ENCODE measurements around the gene SGMS1. TPM values are rescaled to one million over a fixed set of nuclear protein-coding genes. Genes with fewer than 3 reads are reported as not detected.

SGMS1 gene
- polyA plus RNA-seq, 1 donor (not counting 4 experiments of a cell fraction or from before 2014, with no cell fraction given) = 18.3 TPM

DNA sequence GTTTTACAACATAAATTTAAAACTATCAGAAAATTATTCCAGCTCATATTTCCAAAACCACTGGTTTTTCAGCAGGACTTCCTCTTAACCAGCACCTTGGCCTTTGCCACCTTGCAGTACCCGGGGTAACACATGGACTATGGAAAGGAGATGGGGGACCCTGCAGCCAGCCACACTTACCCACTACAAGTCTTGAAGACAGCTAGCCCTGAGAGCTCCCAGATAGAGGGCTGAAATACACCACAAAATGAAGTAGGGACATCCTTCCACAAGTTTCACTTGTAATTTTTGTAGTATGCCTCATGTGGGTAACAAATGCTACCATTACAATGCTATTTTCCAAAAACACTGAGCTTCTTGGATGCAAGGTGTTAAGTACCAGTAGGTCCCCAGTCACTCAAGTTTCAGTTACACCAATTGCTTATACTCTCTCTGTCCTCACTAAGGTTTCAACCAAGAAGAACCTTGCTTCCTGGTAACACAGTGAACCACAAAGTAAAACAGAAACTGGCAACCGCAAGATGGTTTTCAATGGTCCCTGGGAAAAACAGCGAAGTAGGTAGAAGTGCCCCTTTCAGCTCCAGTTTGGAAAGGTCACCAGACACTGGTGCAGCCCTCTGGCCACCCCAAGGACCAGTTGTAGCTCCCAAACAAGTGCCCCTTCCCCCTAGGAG is 110.9 kb downstream of the SGMS1 start:
- Histone ChIP-seq H3K4me3 (ENCODE audit: control insufficient read depth in 2 of 3, extremely low read depth in 1 of 3, insufficient read depth in 2 of 3, low read depth in 1 of 3, low read length in 3 of 3) (no peak overlapping the region), H3K9me1 (ENCODE audit: control insufficient read depth, extremely low read depth, insufficient read depth, low read length) (no peaks in the 10 kb centered on the region), H3K36me3 (ENCODE audit: control insufficient read depth in 2 of 2, extremely low read depth in 1 of 2, insufficient read depth in 2 of 2, low read length in 2 of 2) (no peaks in the 10 kb centered on the region), H3K4me1 (ENCODE audit: control insufficient read depth, extremely low read depth, insufficient read depth, low read length) (peaks cover 19% of the 10 kb centered on the region), H3K9me3 (ENCODE audit: control insufficient read depth, low read depth, low read length) (no peaks in the 10 kb centered on the region), H3K79me2 (ENCODE audit: control insufficient read depth, insufficient read depth, low read length) (no peaks in the 10 kb centered on the region), H3K4me2 (ENCODE audit: control insufficient read depth, extremely low read depth, insufficient read depth, low read depth, low read length) (no peak overlapping the region), H2AFZ (ENCODE audit: control insufficient read depth, low read length) (no peak overlapping the region), H4K20me1 (ENCODE audit: control insufficient read depth, extremely low read depth, insufficient read depth, low read length) (no peaks in the 10 kb centered on the region), H3K27me3 (ENCODE audit: control insufficient read depth, extremely low read depth, insufficient read depth, low read length) (no peaks in the 10 kb centered on the region), H3K9ac (ENCODE audit: control insufficient read depth, extremely low read depth, insufficient read depth, low read length) (no peak overlapping the region), H3K27ac (ENCODE audit: control insufficient read depth, insufficient read depth, low read length) (no peak overlapping the region)
- dilution Hi-C loops (cut with MboI; ENCODE audit: extremely low pct_ligation_motif_present, low sequenced_read_pairs) = no loop called here
- peak; percentile 48 for FAIRE-seq
- DNase-seq (ENCODE audit: low read depth, low spot score) = no peak
- TF ChIP-seq, protein P1, sequence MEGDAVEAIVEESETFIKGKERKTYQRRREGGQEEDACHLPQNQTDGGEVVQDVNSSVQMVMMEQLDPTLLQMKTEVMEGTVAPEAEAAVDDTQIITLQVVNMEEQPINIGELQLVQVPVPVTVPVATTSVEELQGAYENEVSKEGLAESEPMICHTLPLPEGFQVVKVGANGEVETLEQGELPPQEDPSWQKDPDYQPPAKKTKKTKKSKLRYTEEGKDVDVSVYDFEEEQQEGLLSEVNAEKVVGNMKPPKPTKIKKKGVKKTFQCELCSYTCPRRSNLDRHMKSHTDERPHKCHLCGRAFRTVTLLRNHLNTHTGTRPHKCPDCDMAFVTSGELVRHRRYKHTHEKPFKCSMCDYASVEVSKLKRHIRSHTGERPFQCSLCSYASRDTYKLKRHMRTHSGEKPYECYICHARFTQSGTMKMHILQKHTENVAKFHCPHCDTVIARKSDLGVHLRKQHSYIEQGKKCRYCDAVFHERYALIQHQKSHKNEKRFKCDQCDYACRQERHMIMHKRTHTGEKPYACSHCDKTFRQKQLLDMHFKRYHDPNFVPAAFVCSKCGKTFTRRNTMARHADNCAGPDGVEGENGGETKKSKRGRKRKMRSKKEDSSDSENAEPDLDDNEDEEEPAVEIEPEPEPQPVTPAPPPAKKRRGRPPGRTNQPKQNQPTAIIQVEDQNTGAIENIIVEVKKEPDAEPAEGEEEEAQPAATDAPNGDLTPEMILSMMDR (optimal IDR thresholded peaks at IDR 0.05 in 1 of 3, IDR thresholded peaks at IDR 0.05 in 1 of 3, conservative IDR thresholded peaks at IDR 0.05 in 1 of 3; ENCODE audit: extremely low read depth in 1 of 3, insufficient read depth in 2 of 3, low read length in 3 of 3) = no peak

DNA sequence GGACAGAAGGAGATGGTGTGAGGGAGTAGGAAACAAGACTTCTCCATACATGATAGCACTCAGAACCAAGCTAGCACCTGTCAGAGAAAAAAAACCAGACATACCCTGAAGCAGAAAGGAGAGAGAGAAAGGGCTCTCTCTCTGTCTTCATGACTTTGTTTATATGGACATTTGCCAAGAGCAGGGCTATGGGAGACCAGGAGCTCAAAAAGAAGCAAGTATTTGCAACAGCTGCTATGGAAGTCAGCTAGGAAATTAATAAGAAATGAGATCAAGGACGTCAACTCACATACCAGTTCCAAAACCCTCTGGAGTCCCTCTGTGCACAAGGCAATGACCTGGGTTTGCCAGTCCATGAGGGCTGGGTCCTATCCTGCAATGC is 111.6 kb downstream of the SGMS1 start:
- no peak overlapping the region for H3K9ac ChIP-seq (ENCODE audit: control insufficient read depth, extremely low read depth, insufficient read depth, low read length)
- dilution Hi-C loops (cut with MboI; ENCODE audit: extremely low pct_ligation_motif_present, low sequenced_read_pairs) = no loop called here
- no peak for FAIRE-seq

More for the DNA sequence above, 111.6 kb downstream of the SGMS1 start:
- Histone ChIP-seq H3K9me3 (ENCODE audit: control insufficient read depth, low read depth, low read length) (no peaks in the 10 kb centered on the region), H3K27me3 (ENCODE audit: control insufficient read depth, extremely low read depth, insufficient read depth, low read length) (no peaks in the 10 kb centered on the region), H3K9me1 (ENCODE audit: control insufficient read depth, extremely low read depth, insufficient read depth, low read length) (no peaks in the 10 kb centered on the region), H3K27ac (ENCODE audit: control insufficient read depth, insufficient read depth, low read length) (no peak overlapping the region), H3K4me2 (ENCODE audit: control insufficient read depth, extremely low read depth, insufficient read depth, low read depth, low read length) (peak overlapping the region; percentile 0), H2AFZ (ENCODE audit: control insufficient read depth, low read length) (no peak overlapping the region), H3K4me1 (ENCODE audit: control insufficient read depth, extremely low read depth, insufficient read depth, low read length) (peaks cover 19% of the 10 kb centered on the region), H3K4me3 (ENCODE audit: control insufficient read depth in 2 of 3, extremely low read depth in 1 of 3, insufficient read depth in 2 of 3, low read depth in 1 of 3, low read length in 3 of 3) (no peak overlapping the region), H3K79me2 (ENCODE audit: control insufficient read depth, insufficient read depth, low read length) (no peaks in the 10 kb centered on the region), H4K20me1 (ENCODE audit: control insufficient read depth, extremely low read depth, insufficient read depth, low read length) (no peaks in the 10 kb centered on the region), H3K36me3 (ENCODE audit: control insufficient read depth in 2 of 2, extremely low read depth in 1 of 2, insufficient read depth in 2 of 2, low read length in 2 of 2) (no peaks in the 10 kb centered on the region)
- no peak for DNase-seq (ENCODE audit: low read depth, low spot score)
- no peak for TF ChIP-seq EZH2 (IDR thresholded peaks at IDR 0.05; ENCODE audit: low read length)
- TF ChIP-seq, protein P1 (optimal IDR thresholded peaks at IDR 0.05 in 1 of 3, IDR thresholded peaks at IDR 0.05 in 1 of 3, conservative IDR thresholded peaks at IDR 0.05 in 1 of 3; ENCODE audit: extremely low read depth in 1 of 3, insufficient read depth in 2 of 3, low read length in 3 of 3) = no peak
